ENCODE data around the gene PKN2.

PKN2 gene

GRCh38 chr1:88649932-88650331 lies 34.1 kb upstream of the PKN2 start:
- WGBS, 2 donors (ENCODE audit: extremely low coverage in 2 of 2, insufficient read length in 2 of 2, insufficient replicate concordance in 1 of 2): no CpG with 5 or more reads among the region's 1 CpG
- no peak overlapping the region for H3K27ac ChIP-seq (replicated peaks; ENCODE audit: low read length)

DNA sequence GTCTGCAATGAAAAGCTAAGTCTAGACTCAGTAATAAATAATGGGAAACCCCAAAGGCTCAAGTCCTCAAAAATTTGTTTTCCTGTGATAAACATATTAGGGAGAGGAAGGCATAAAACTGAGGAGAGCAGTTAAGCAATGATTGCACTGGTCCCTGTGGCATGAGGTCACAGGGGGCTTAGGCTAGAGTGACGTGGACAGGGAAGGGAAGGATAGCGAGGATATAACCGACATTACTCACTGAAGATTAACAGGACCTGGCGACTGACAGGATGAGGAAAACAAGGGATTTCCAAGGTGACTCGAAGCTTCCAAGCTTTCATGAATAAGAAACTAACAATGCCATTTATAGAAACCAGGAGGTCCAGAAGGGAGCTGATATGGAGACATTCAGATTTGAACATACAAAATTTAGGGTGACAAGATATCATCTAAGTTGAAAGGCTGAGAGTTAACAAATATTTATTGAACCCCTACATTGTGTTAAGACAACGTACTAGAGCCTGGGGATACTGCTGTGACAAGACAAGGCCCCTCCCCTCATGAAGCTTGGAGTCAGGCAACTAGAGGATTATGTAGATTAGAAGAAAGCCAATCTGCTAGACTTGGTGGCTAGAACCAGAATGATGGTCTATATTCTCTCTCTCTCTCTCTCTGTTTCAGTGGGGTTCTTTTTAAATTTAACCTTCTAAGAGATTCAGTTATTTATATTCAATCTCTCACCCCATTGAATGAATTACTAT lies 33.2 kb upstream of the PKN2 start:
- Histone ChIP-seq H3K4me3 (ENCODE audit: low read length in 2 of 2) (no peak overlapping the region), H3K27ac (replicated peaks; ENCODE audit: low read length) (no peak overlapping the region), H3K27me3 (ENCODE audit: control insufficient read depth in 3 of 3, insufficient read depth in 3 of 3, low read depth in 1 of 3, low read length in 3 of 3) (no peaks in the 10 kb centered on the region), H2BK12ac (ENCODE audit: low read length) (no peak overlapping the region), H4K8ac (ENCODE audit: low read depth, low read length) (no peak overlapping the region), H3K4me2 (ENCODE audit: insufficient read depth, low read length, poor library complexity, severe bottlenecking) (no peak overlapping the region), H2BK120ac (ENCODE audit: low read depth, low read length) (no peak overlapping the region), H3K9me3 (replicated peaks in 1 of 2; ENCODE audit: control insufficient read depth in 2 of 2, insufficient read depth in 1 of 2, low read depth in 1 of 2, low read length in 2 of 2) (peaks cover 0 to 4% of the 10 kb centered on the region in 2 donors), H3K4ac (ENCODE audit: low read length) (no peak overlapping the region), H2BK5ac (ENCODE audit: low read length) (no peak overlapping the region), H2AK5ac (ENCODE audit: low read depth, low read length) (no peak overlapping the region), H3K79me1 (ENCODE audit: low read depth, low read length) (no peaks in the 10 kb centered on the region), H3K14ac (ENCODE audit: low read length) (no peak overlapping the region), H2AFZ (ENCODE audit: low read length) (no peak overlapping the region), H3K18ac (ENCODE audit: low read length) (no peak overlapping the region), H2BK15ac (ENCODE audit: low read length) (no peak overlapping the region), H3K9ac (ENCODE audit: low read depth, low read length, poor library complexity) (no peak overlapping the region), H3K23ac (ENCODE audit: low read depth, low read length, poor library complexity) (no peak overlapping the region), H3K4me1 (ENCODE audit: control insufficient read depth in 2 of 2, insufficient read depth in 1 of 2, low read depth in 1 of 2, low read length in 2 of 2) (peaks cover 3 to 38% of the 10 kb centered on the region in 2 donors), H3K36me3 (replicated peaks in 1 of 2; ENCODE audit: control insufficient read depth in 2 of 2, insufficient read depth in 2 of 2, low read length in 2 of 2) (no peaks in the 10 kb centered on the region), H4K91ac (ENCODE audit: low read depth, low read length, poor library complexity) (no peak overlapping the region)
- no peak for DNase-seq (ENCODE audit: low spot score)
- WGBS, 2 donors (ENCODE audit: extremely low coverage in 2 of 2, insufficient read length in 2 of 2, insufficient replicate concordance in 1 of 2): no CpG with 5 or more reads among the region's 6 CpGs

More at GRCh38 chr1:88649932-88650331, 34.1 kb upstream of the PKN2 start:
- Histone ChIP-seq H2BK5ac (ENCODE audit: low read length) (no peak overlapping the region), H3K4me1 (ENCODE audit: control insufficient read depth in 2 of 2, insufficient read depth in 1 of 2, low read depth in 1 of 2, low read length in 2 of 2) (peaks cover 3 to 38% of the 10 kb centered on the region in 2 donors), H3K27me3 (ENCODE audit: control insufficient read depth in 3 of 3, insufficient read depth in 3 of 3, low read depth in 1 of 3, low read length in 3 of 3) (no peaks in the 10 kb centered on the region), H3K23ac (ENCODE audit: low read depth, low read length, poor library complexity) (no peak overlapping the region), H2BK12ac (ENCODE audit: low read length) (no peak overlapping the region), H4K91ac (ENCODE audit: low read depth, low read length, poor library complexity) (no peak overlapping the region), H3K4me2 (ENCODE audit: insufficient read depth, low read length, poor library complexity, severe bottlenecking) (no peak overlapping the region), H2BK15ac (ENCODE audit: low read length) (no peak overlapping the region), H3K4me3 (ENCODE audit: low read length in 2 of 2) (no peak overlapping the region), H3K14ac (ENCODE audit: low read length) (no peak overlapping the region), H3K18ac (ENCODE audit: low read length) (no peak overlapping the region), H4K8ac (ENCODE audit: low read depth, low read length) (no peak overlapping the region), H3K9me3 (replicated peaks in 1 of 2; ENCODE audit: control insufficient read depth in 2 of 2, insufficient read depth in 1 of 2, low read depth in 1 of 2, low read length in 2 of 2) (peaks cover 0 to 4% of the 10 kb centered on the region in 2 donors), H3K36me3 (replicated peaks in 1 of 2; ENCODE audit: control insufficient read depth in 2 of 2, insufficient read depth in 2 of 2, low read length in 2 of 2) (no peaks in the 10 kb centered on the region), H3K4ac (ENCODE audit: low read length) (no peak overlapping the region), H2AK5ac (ENCODE audit: low read depth, low read length) (no peak overlapping the region), H2BK120ac (ENCODE audit: low read depth, low read length) (no peak overlapping the region), H3K9ac (ENCODE audit: low read depth, low read length, poor library complexity) (no peak overlapping the region), H3K79me1 (ENCODE audit: low read depth, low read length) (no peaks in the 10 kb centered on the region), H2AFZ (ENCODE audit: low read length) (no peak overlapping the region)
- DNase-seq (ENCODE audit: low spot score): no peak

DNA sequence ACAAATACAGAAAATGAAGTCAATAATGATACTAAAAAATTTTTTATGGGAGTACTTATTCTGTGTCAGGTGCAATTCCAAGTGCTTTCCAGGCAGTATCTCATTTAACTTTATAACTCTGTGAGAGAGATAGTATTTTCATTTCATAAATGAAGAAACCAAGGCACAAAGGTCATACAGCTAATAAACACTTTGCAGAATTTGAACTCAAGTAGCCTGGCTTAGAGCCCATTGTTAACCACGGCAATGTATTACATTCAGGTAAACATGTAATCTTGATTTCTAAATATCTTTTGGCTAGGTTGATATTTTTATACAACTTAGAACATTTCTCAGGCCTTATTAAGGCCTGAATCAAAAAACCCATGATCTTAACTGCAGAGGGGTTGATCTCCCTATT lies 28.9 kb upstream of the PKN2 start:
- no peak overlapping the region for H4K8ac ChIP-seq (ENCODE audit: low read depth, low read length)
- no peaks in the 10 kb centered on the region for H3K36me3 ChIP-seq (replicated peaks in 1 of 2; ENCODE audit: control insufficient read depth in 2 of 2, insufficient read depth in 2 of 2, low read length in 2 of 2)
- peaks cover 0 to 4% of the 10 kb centered on the region in 2 donors for H3K9me3 ChIP-seq (replicated peaks in 1 of 2; ENCODE audit: control insufficient read depth in 2 of 2, insufficient read depth in 1 of 2, low read depth in 1 of 2, low read length in 2 of 2)
- no peak overlapping the region for H2BK120ac ChIP-seq (ENCODE audit: low read depth, low read length)
- H3K18ac ChIP-seq (ENCODE audit: low read length): no peak overlapping the region
- H3K27me3 ChIP-seq (ENCODE audit: control insufficient read depth in 3 of 3, insufficient read depth in 3 of 3, low read depth in 1 of 3, low read length in 3 of 3): no peaks in the 10 kb centered on the region
- H3K27ac ChIP-seq (replicated peaks; ENCODE audit: low read length): no peak overlapping the region
- no peak overlapping the region for H3K4ac ChIP-seq (ENCODE audit: low read length)
- WGBS, 2 donors (ENCODE audit: extremely low coverage in 2 of 2, insufficient read length in 2 of 2, insufficient replicate concordance in 1 of 2): no CpG with 5 or more reads among the region's 1 CpG
- H3K4me1 ChIP-seq (ENCODE audit: control insufficient read depth in 2 of 2, insufficient read depth in 1 of 2, low read depth in 1 of 2, low read length in 2 of 2): peaks cover 2 to 3% of the 10 kb centered on the region in 2 donors
- no peak overlapping the region for H4K91ac ChIP-seq (ENCODE audit: low read depth, low read length, poor library complexity)
- no peak overlapping the region for H3K9ac ChIP-seq (ENCODE audit: low read depth, low read length, poor library complexity)
- no peak overlapping the region for H2BK5ac ChIP-seq (ENCODE audit: low read length)
- DNase-seq (ENCODE audit: low spot score): no peak
- no peak overlapping the region for H2AFZ ChIP-seq (ENCODE audit: low read length)
- no peak overlapping the region for H3K4me3 ChIP-seq (ENCODE audit: low read length in 2 of 2)
- no peak overlapping the region for H3K23ac ChIP-seq (ENCODE audit: low read depth, low read length, poor library complexity)
- H3K79me1 ChIP-seq (ENCODE audit: low read depth, low read length): no peaks in the 10 kb centered on the region
- no peak overlapping the region for H2BK12ac ChIP-seq (ENCODE audit: low read length)
- H3K14ac ChIP-seq (ENCODE audit: low read length): no peak overlapping the region
- H3K4me2 ChIP-seq (ENCODE audit: insufficient read depth, low read length, poor library complexity, severe bottlenecking): no peak overlapping the region
- H2AK5ac ChIP-seq (ENCODE audit: low read depth, low read length): no peak overlapping the region
- H2BK15ac ChIP-seq (ENCODE audit: low read length): no peak overlapping the region

- no peak overlapping the region for H3K4ac ChIP-seq (ENCODE audit: low read length)
- H3K9ac ChIP-seq (ENCODE audit: low read depth, low read length, poor library complexity): no peak overlapping the region
- no peaks in the 10 kb centered on the region for H3K4me1 ChIP-seq (ENCODE audit: control insufficient read depth in 2 of 2, insufficient read depth in 1 of 2, low read depth in 1 of 2, low read length in 2 of 2)
- no peak overlapping the region for H2BK12ac ChIP-seq (ENCODE audit: low read length)
- no peak overlapping the region for H2BK15ac ChIP-seq (ENCODE audit: low read length)
- H3K18ac ChIP-seq (ENCODE audit: low read length): no peak overlapping the region
- H3K9me3 ChIP-seq (replicated peaks in 1 of 2; ENCODE audit: control insufficient read depth in 2 of 2, insufficient read depth in 1 of 2, low read depth in 1 of 2, low read length in 2 of 2): peaks cover 0 to 4% of the 10 kb centered on the region in 2 donors
- H2BK5ac ChIP-seq (ENCODE audit: low read length): no peak overlapping the region
- no peaks in the 10 kb centered on the region for H3K36me3 ChIP-seq (replicated peaks in 1 of 2; ENCODE audit: control insufficient read depth in 2 of 2, insufficient read depth in 2 of 2, low read length in 2 of 2)
- H3K27me3 ChIP-seq (ENCODE audit: control insufficient read depth in 3 of 3, insufficient read depth in 3 of 3, low read depth in 1 of 3, low read length in 3 of 3): no peaks in the 10 kb centered on the region
- H3K23ac ChIP-seq (ENCODE audit: low read depth, low read length, poor library complexity): no peak overlapping the region
- DNase-seq (ENCODE audit: low spot score): peak; percentile 9
- no peak overlapping the region for H3K4me3 ChIP-seq (ENCODE audit: low read length in 2 of 2)
- no peak overlapping the region for H4K91ac ChIP-seq (ENCODE audit: low read depth, low read length, poor library complexity)
- H2AK5ac ChIP-seq (ENCODE audit: low read depth, low read length): no peak overlapping the region
- no peak overlapping the region for H2BK120ac ChIP-seq (ENCODE audit: low read depth, low read length)
- H4K8ac ChIP-seq (ENCODE audit: low read depth, low read length): no peak overlapping the region
- WGBS, 2 donors (ENCODE audit: extremely low coverage in 2 of 2, insufficient read length in 2 of 2, insufficient replicate concordance in 1 of 2): no CpG with 5 or more reads among the region's 3 CpGs
- H3K79me1 ChIP-seq (ENCODE audit: low read depth, low read length): no peaks in the 10 kb centered on the region
- peak overlapping the region; percentile 20 for H2AFZ ChIP-seq (ENCODE audit: low read length)
- no peak overlapping the region for H3K4me2 ChIP-seq (ENCODE audit: insufficient read depth, low read length, poor library complexity, severe bottlenecking)
- H3K27ac ChIP-seq (replicated peaks; ENCODE audit: low read length): no peak overlapping the region
- H3K14ac ChIP-seq (ENCODE audit: low read length): no peak overlapping the region
These were observed 28.3 kb upstream of the PKN2 start for GRCh38 chr1:88655685-88656299.

Data from neuronal stem cell (in vitro differentiated cells).